ELF-1 (cell line): ENCODE measurements around the gene IL1RL1.

ENCODE experiments used
- DNase-seq: peaks from one replicate; pipeline ENCODE4 v3.0.0-alpha.2; 2016; ENCODE audit warnings: low read depth, low spot score

IL1RL1 gene

GRCh38 chr2:102335871-102336366 is 24.6 kb downstream of the IL1RL1 start:
- no peak for DNase-seq

GRCh38 chr2:102336502-102336945 is 25.2 kb downstream of the IL1RL1 start:
- DNase-seq = no peak

- DNase-seq = no peak
Observed at GRCh38 chr2:102337012-102337411, 25.6 kb downstream of the IL1RL1 start.

- no peak for DNase-seq
Observed at GRCh38 chr2:102337481-102338386, 26.4 kb downstream of the IL1RL1 start.

- DNase-seq = no peak
Observed at GRCh38 chr2:102340778-102341177, 29.4 kb downstream of the IL1RL1 start.

- DNase-seq = no peak
Observed at GRCh38 chr2:102342888-102343287, 31.5 kb downstream of the IL1RL1 start.

- DNase-seq = no peak
Observed at GRCh38 chr2:102344397-102344796, 33.0 kb downstream of the IL1RL1 start.

- DNase-seq = no peak
Observed at GRCh38 chr2:102345329-102345920, 34.1 kb downstream of the IL1RL1 start.

- DNase-seq = no peak
Observed at GRCh38 chr2:102346381-102347130, 35.2 kb downstream of the IL1RL1 start.

GRCh38 chr2:102350137-102350793 is 38.9 kb downstream of the IL1RL1 start:
- no peak for DNase-seq

- peak; percentile 77 for DNase-seq
Observed at GRCh38 chr2:102355526-102356380, 44.4 kb downstream of the IL1RL1 start, which contains the start of gene IL18R1. TSS of gene IL18R1 (plus strand) at chr2:102355796. CDS start at chr2:102362661, 6,865 bp downstream.

GRCh38 chr2:102356381-102356712 is 45.0 kb downstream of the IL1RL1 start:
- DNase-seq = no peak

- DNase-seq = no peak
Observed at GRCh38 chr2:102356741-102357140, 45.4 kb downstream of the IL1RL1 start.

- no peak for DNase-seq
Observed at GRCh38 chr2:102357937-102358336, 46.6 kb downstream of the IL1RL1 start.

GRCh38 chr2:102358496-102358895 is 47.1 kb downstream of the IL1RL1 start:
- DNase-seq = no peak

GRCh38 chr2:102359527-102359926 is 48.2 kb downstream of the IL1RL1 start:
- no peak for DNase-seq

- no peak for DNase-seq
Observed at GRCh38 chr2:102361632-102362241, 50.4 kb downstream of the IL1RL1 start.

- DNase-seq = no peak
Observed at GRCh38 chr2:102365763-102366162, 54.4 kb downstream of the IL1RL1 start.

GRCh38 chr2:102366406-102367112 is 55.2 kb downstream of the IL1RL1 start:
- DNase-seq = no peak
